SH-SY5Y (cell line): ENCODE results near the gene ADH5.

Experiments
- GATA2 ChIP-seq: IDR thresholded peaks from 2 replicates; pipeline ENCODE4 v1.6.1; 2011; ENCODE audit warnings: mild to moderate bottlenecking, low read depth, low read length
- GATA3 ChIP-seq: IDR thresholded peaks from 2 replicates; pipeline ENCODE4 v1.6.1; 2011; ENCODE audit warnings: low read depth, mild to moderate bottlenecking, low read length, moderate library complexity

GRCh38 chr4:99038213-99038612 is 50.4 kb downstream of the ADH5 start:
- no peak for TF ChIP-seq GATA3
- TF ChIP-seq GATA2, result no peak
